ENCODE results near the gene CCDC116. TPM values are rescaled to one million over a fixed set of nuclear protein-coding genes. Genes with fewer than 3 reads are reported as not detected.

The CCDC116 gene
- total RNA-seq, 1 donor, result 0.18 TPM

GRCh38 chr22:21657360-21658032 lies 24.9 kb downstream of the CCDC116 start:
- DNase-seq (ENCODE audit: low read depth), result no peak
- peak overlapping the region; percentile 54 for H3K4me3 ChIP-seq (ENCODE audit: low read depth, low read length)
- TF ChIP-seq, protein P1, sequence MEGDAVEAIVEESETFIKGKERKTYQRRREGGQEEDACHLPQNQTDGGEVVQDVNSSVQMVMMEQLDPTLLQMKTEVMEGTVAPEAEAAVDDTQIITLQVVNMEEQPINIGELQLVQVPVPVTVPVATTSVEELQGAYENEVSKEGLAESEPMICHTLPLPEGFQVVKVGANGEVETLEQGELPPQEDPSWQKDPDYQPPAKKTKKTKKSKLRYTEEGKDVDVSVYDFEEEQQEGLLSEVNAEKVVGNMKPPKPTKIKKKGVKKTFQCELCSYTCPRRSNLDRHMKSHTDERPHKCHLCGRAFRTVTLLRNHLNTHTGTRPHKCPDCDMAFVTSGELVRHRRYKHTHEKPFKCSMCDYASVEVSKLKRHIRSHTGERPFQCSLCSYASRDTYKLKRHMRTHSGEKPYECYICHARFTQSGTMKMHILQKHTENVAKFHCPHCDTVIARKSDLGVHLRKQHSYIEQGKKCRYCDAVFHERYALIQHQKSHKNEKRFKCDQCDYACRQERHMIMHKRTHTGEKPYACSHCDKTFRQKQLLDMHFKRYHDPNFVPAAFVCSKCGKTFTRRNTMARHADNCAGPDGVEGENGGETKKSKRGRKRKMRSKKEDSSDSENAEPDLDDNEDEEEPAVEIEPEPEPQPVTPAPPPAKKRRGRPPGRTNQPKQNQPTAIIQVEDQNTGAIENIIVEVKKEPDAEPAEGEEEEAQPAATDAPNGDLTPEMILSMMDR (IDR thresholded peaks at IDR 0.05; ENCODE audit: insufficient read depth, low read length), result peak; percentile 7

GRCh38 chr22:21659864-21660525 lies 27.4 kb downstream of the CCDC116 start:
- no peak overlapping the region for H3K4me3 ChIP-seq (ENCODE audit: low read depth, low read length)
- TF ChIP-seq, protein P1 (IDR thresholded peaks at IDR 0.05; ENCODE audit: insufficient read depth, low read length), result no peak
- no peak for DNase-seq (ENCODE audit: low read depth)

DNA sequence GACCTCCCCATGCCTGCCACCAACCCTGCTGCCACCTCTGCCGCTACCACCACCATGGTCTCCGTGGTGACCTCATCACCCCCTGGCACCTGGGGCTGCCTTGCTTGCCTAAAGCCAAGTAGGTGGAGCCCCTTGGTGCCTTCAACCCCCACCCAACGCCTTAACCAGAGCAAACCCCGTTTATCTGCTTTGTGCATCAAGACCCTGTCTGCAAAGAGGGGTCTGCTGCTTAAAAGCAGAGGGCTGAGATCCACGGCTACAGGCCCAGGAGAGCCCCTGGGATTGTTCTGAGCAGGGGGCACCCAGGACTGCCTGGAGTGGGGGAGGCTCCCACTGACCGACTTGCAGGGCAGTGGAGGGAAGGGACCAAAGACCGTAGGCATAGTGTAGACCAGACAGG lies 28.3 kb downstream of the CCDC116 start:
- TF ChIP-seq, protein P1 (IDR thresholded peaks at IDR 0.05; ENCODE audit: insufficient read depth, low read length), result no peak
- no peak for DNase-seq (ENCODE audit: low read depth)
- H3K4me3 ChIP-seq (ENCODE audit: low read depth, low read length), result no peak overlapping the region

GRCh38 chr22:21661991-21662390 lies 29.4 kb downstream of the CCDC116 start:
- TF ChIP-seq, protein P1 (IDR thresholded peaks at IDR 0.05; ENCODE audit: insufficient read depth, low read length), result no peak
- DNase-seq (ENCODE audit: low read depth), result no peak
- no peak overlapping the region for H3K4me3 ChIP-seq (ENCODE audit: low read depth, low read length)

DNA sequence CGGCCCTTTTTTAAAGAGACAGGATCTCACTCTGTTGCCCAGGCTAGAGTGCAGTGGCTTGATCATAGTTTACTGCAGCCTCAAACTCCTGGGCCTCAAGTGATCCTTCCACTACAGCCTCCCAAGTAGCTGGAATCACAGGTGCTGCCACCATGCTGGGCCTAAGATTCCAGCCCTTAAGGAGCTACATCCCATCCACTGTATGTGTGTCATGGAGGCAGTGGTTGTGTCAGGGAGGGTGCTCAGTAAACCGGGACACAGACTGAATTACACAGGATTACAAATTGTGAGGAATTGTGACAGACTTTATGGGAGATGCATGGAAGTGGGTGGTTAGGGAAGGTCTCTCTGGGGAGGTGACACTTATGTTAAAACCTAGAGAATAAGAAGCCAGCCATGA lies 31.2 kb downstream of the CCDC116 start:
- no peak overlapping the region for H3K4me3 ChIP-seq (ENCODE audit: low read depth, low read length)
- no peak for DNase-seq (ENCODE audit: low read depth)
- TF ChIP-seq, protein P1 (IDR thresholded peaks at IDR 0.05; ENCODE audit: insufficient read depth, low read length), result no peak

DNA sequence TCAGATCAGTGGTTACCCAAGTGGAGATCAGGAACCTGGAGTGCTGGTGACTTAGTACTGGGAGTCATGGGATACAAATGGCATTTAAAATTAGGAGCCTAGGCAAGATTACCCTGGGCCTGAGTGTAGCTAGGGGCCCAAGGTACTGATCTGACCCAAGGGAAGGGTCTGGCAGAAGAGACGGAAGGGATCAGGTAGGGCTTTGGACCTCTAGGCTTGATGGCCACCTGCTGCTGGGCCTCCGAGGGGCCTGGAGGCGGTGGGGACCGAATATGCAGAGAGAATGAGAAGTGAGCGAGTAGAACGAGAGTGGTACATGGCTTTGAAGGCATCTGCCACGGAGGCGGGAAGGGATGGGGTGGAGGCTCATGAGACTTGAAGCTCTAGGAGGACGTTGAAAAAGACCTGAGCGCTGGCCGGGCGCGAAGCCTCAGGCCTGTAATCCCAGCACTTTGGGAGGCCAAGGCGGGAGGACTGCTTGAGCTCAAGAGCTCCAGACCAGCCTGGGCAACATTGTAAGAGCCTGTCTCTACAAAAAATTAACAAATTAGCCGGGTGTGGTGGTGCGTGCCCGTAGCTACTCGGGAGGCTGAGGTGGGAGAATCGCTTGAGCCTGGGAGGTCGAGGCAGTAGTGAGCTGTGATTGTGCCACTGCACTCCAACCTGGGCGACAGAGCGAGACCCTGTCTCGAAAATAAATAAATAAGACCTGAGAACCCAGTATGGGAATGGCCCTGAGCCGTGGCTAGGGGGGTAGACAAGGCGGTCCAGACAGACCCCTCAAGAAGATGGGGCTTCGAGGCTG lies 32.7 kb downstream of the CCDC116 start:
- TF ChIP-seq, protein P1 (IDR thresholded peaks at IDR 0.05; ENCODE audit: insufficient read depth, low read length), result no peak
- H3K4me3 ChIP-seq (ENCODE audit: low read depth, low read length), result peak overlapping the region; percentile 88
- DNase-seq (ENCODE audit: low read depth), result no peak

Data from fibroblast of the aortic adventitia (primary cell).